ENCODE measurements around the gene NTN1.

NTN1 gene

DNA sequence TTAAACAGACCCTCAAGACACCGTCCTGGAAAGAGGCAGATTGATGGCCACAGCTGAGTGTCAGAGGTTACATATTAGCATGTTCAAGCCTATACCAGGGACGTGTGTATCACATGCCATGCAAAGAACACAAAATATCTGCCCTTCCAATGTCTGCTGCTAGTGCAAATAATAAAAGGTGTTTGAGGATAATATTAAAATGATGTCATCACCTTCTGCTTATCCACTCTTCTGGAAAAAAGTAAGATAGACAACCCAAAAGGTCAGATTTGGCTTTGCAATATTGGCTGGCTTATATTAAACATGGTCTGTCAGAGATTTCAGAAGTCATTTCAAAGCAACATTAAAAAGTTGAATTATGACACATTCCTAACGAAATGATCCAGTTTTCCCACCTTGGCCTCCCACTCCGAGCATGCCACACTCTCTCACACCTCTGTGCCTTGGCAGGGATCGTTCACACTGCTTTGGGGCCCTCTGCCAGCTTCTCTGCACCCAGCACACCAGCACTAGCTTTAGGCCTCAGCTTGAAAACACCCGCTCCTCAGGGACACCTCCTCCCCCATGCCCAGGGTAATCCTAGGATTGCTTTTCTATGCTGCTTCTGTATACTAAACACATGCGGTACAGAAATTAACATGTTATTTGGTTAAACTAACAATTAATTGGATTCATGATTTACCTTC lies 248.2 kb downstream of the NTN1 start:
- no peaks in the 10 kb centered on the region for H3K9me3 ChIP-seq (ENCODE audit: control insufficient read depth, low read length)
- H3K4me3 ChIP-seq (ENCODE audit: low read length) = no peak overlapping the region
- no peaks in the 10 kb centered on the region for H3K36me3 ChIP-seq (ENCODE audit: control insufficient read depth, insufficient read depth, low read length)
- H3K9ac ChIP-seq (ENCODE audit: low read length) = no peak overlapping the region
- no peaks in the 10 kb centered on the region for H3K4me1 ChIP-seq (ENCODE audit: control insufficient read depth, insufficient read depth, low read length)
- H3K27me3 ChIP-seq (ENCODE audit: control insufficient read depth, insufficient read depth, low read length) = no peaks in the 10 kb centered on the region

DNA sequence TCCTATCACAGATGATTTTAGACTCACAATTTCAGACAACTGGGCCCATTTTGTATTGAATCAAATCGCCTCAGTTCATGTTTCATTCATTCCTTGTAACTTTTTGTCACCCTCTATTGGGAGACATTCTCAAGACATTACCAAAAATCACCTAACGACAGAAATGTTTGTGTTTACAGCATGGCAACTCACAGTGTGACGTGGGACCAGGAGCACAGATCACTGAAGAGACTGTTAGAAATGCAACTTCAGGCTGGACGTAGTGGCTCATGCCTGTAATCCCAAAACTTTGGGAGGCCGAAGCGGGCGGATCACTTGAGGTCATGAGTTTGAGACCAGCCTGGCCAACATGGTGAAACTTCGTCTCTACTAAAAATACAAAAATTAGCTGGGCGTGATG lies 249.6 kb downstream of the NTN1 start:
- Histone ChIP-seq H3K36me3 (ENCODE audit: control insufficient read depth, insufficient read depth, low read length) (no peaks in the 10 kb centered on the region), H3K4me3 (ENCODE audit: low read length) (no peak overlapping the region), H3K4me1 (ENCODE audit: control insufficient read depth, insufficient read depth, low read length) (no peaks in the 10 kb centered on the region), H3K9me3 (ENCODE audit: control insufficient read depth, low read length) (no peaks in the 10 kb centered on the region), H3K9ac (ENCODE audit: low read length) (no peak overlapping the region), H3K27me3 (ENCODE audit: control insufficient read depth, insufficient read depth, low read length) (no peaks in the 10 kb centered on the region)

DNA sequence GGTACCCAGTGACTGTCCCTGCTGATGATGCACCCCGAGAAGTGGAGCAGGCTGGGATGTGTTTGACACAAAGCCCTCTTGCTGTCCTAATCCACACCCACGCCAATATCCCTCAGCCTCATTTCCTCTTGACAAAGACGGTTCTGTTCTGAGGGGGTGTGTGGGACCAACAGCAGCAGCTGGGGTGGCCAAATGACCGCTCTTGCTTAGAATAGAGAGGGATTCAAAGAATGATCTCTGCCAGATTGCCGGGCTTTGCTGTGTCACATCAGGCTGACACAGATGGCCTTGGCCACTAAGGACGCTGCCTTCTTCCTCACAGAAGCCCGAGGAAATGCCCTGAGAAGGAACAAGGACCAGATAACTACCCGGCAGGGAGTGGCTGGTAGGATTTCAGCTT lies 250.7 kb downstream of the NTN1 start:
- Histone ChIP-seq H3K4me1 (ENCODE audit: control insufficient read depth, insufficient read depth, low read length) (no peaks in the 10 kb centered on the region), H3K9ac (ENCODE audit: low read length) (no peak overlapping the region), H3K27me3 (ENCODE audit: control insufficient read depth, insufficient read depth, low read length) (no peaks in the 10 kb centered on the region), H3K9me3 (ENCODE audit: control insufficient read depth, low read length) (no peaks in the 10 kb centered on the region), H3K4me3 (ENCODE audit: low read length) (no peak overlapping the region), H3K36me3 (ENCODE audit: control insufficient read depth, insufficient read depth, low read length) (no peaks in the 10 kb centered on the region)

GRCh38 chr17:9272501-9273200 lies 251.3 kb downstream of the NTN1 start:
- H3K9me3 ChIP-seq (ENCODE audit: control insufficient read depth, low read length) = no peaks in the 10 kb centered on the region
- no peak overlapping the region for H3K9ac ChIP-seq (ENCODE audit: low read length)
- H3K4me3 ChIP-seq (ENCODE audit: low read length) = no peak overlapping the region
- no peaks in the 10 kb centered on the region for H3K36me3 ChIP-seq (ENCODE audit: control insufficient read depth, insufficient read depth, low read length)
- no peaks in the 10 kb centered on the region for H3K4me1 ChIP-seq (ENCODE audit: control insufficient read depth, insufficient read depth, low read length)
- no peaks in the 10 kb centered on the region for H3K27me3 ChIP-seq (ENCODE audit: control insufficient read depth, insufficient read depth, low read length)

- H3K36me3 ChIP-seq (ENCODE audit: control insufficient read depth, insufficient read depth, low read length) = no peaks in the 10 kb centered on the region
- no peaks in the 10 kb centered on the region for H3K27me3 ChIP-seq (ENCODE audit: control insufficient read depth, insufficient read depth, low read length)
- no peak overlapping the region for H3K4me3 ChIP-seq (ENCODE audit: low read length)
- no peaks in the 10 kb centered on the region for H3K9me3 ChIP-seq (ENCODE audit: control insufficient read depth, low read length)
- no peak overlapping the region for H3K9ac ChIP-seq (ENCODE audit: low read length)
- H3K4me1 ChIP-seq (ENCODE audit: control insufficient read depth, insufficient read depth, low read length) = no peaks in the 10 kb centered on the region
These were observed 252.4 kb downstream of the NTN1 start for GRCh38 chr17:9273428-9274391.

- no peak overlapping the region for H3K4me3 ChIP-seq (ENCODE audit: low read length)
- no peaks in the 10 kb centered on the region for H3K9me3 ChIP-seq (ENCODE audit: control insufficient read depth, low read length)
- H3K4me1 ChIP-seq (ENCODE audit: control insufficient read depth, insufficient read depth, low read length) = no peaks in the 10 kb centered on the region
- no peaks in the 10 kb centered on the region for H3K27me3 ChIP-seq (ENCODE audit: control insufficient read depth, insufficient read depth, low read length)
- no peaks in the 10 kb centered on the region for H3K36me3 ChIP-seq (ENCODE audit: control insufficient read depth, insufficient read depth, low read length)
- no peak overlapping the region for H3K9ac ChIP-seq (ENCODE audit: low read length)
These were observed 253.7 kb downstream of the NTN1 start for GRCh38 chr17:9274973-9275372.

- Histone ChIP-seq H3K9me3 (ENCODE audit: control insufficient read depth, low read length) (no peaks in the 10 kb centered on the region), H3K4me3 (ENCODE audit: low read length) (no peak overlapping the region), H3K4me1 (ENCODE audit: control insufficient read depth, insufficient read depth, low read length) (no peaks in the 10 kb centered on the region), H3K36me3 (ENCODE audit: control insufficient read depth, insufficient read depth, low read length) (no peaks in the 10 kb centered on the region), H3K27me3 (ENCODE audit: control insufficient read depth, insufficient read depth, low read length) (no peaks in the 10 kb centered on the region), H3K9ac (ENCODE audit: low read length) (no peak overlapping the region)
These were observed 258.6 kb downstream of the NTN1 start for GRCh38 chr17:9279893-9280292.

GRCh38 chr17:9283909-9284308 lies 262.6 kb downstream of the NTN1 start:
- H3K9me3 ChIP-seq (ENCODE audit: control insufficient read depth, low read length) = no peaks in the 10 kb centered on the region
- H3K4me1 ChIP-seq (ENCODE audit: control insufficient read depth, insufficient read depth, low read length) = no peaks in the 10 kb centered on the region
- H3K4me3 ChIP-seq (ENCODE audit: low read length) = no peak overlapping the region

GRCh38 chr17:9284884-9285283 lies 263.6 kb downstream of the NTN1 start:
- Histone ChIP-seq H3K4me1 (ENCODE audit: control insufficient read depth, insufficient read depth, low read length) (no peaks in the 10 kb centered on the region), H3K9me3 (ENCODE audit: control insufficient read depth, low read length) (no peaks in the 10 kb centered on the region), H3K27me3 (ENCODE audit: control insufficient read depth, insufficient read depth, low read length) (no peaks in the 10 kb centered on the region), H3K4me3 (ENCODE audit: low read length) (no peak overlapping the region), H3K36me3 (ENCODE audit: control insufficient read depth, insufficient read depth, low read length) (no peaks in the 10 kb centered on the region), H3K9ac (ENCODE audit: low read length) (no peak overlapping the region)

More at GRCh38 chr17:9283909-9284308, 262.6 kb downstream of the NTN1 start:
- Histone ChIP-seq H3K27me3 (ENCODE audit: control insufficient read depth, insufficient read depth, low read length) (no peaks in the 10 kb centered on the region), H3K36me3 (ENCODE audit: control insufficient read depth, insufficient read depth, low read length) (no peaks in the 10 kb centered on the region), H3K9ac (ENCODE audit: low read length) (no peak overlapping the region)

DNA sequence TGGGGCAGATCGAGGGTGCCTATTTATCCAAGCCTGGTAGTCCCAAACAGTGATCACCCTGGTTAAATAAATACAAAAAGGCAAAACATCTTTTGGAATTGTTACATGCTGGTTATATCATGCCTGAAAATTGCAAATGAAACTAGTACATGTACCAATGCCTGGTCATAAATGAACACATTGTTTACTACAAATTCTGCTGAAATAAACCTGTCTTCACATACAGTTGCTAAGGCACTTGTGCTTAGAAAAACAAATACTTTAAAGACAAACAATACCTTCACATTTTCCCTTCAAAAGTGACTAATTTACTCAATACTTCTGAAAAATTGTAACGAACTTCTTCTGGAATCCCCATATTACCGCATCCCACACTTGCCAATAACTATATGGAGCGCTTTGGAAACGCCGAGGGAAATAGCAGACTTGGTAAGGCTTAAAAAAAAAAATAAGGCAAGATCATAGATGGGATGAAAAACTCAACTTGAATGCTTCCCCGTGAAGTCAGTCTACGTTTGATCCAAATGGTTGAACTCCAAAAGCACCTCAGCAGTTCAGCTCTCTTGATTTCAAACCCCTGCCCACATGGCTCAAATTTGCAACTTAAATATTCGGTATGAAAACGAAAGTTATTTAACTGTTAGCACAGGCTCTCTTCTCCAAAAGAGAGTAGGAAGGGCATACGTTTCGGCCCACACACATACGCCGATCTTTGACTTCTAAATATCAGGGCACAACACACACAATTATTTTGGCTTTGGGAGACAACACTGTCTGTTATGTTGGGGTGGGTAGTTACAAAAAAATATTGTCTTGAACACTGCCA lies 264.5 kb downstream of the NTN1 start:
- H3K36me3 ChIP-seq (ENCODE audit: control insufficient read depth, insufficient read depth, low read length) = no peaks in the 10 kb centered on the region

DNA sequence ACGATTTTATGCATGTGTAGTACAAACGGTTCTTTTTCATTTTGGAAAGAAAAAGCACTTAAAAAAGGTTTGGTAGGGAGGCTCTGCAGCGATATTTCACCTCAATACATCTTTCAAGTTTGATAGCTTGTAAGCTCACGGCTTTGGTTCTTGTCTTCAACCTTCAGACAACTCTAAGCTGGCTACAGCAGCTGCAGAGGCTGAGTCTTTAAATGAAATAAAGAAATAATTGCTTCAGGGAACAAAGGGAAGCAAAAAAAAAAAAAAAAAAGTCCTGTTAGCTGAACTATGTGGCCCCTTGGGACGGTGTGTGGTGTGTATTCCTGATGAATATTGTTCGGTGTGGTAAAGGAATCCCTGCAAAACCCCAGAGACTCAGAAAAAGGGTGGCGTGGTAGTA lies 265.1 kb downstream of the NTN1 start:
- Histone ChIP-seq H3K36me3 (ENCODE audit: control insufficient read depth, insufficient read depth, low read length) (no peaks in the 10 kb centered on the region), H3K27me3 (ENCODE audit: control insufficient read depth, insufficient read depth, low read length) (no peaks in the 10 kb centered on the region), H3K9ac (ENCODE audit: low read length) (no peak overlapping the region), H3K4me1 (ENCODE audit: control insufficient read depth, insufficient read depth, low read length) (no peaks in the 10 kb centered on the region), H3K9me3 (ENCODE audit: control insufficient read depth, low read length) (no peaks in the 10 kb centered on the region), H3K4me3 (ENCODE audit: low read length) (no peak overlapping the region)

More for the DNA sequence above, 264.5 kb downstream of the NTN1 start:
- no peaks in the 10 kb centered on the region for H3K27me3 ChIP-seq (ENCODE audit: control insufficient read depth, insufficient read depth, low read length)
- no peak overlapping the region for H3K9ac ChIP-seq (ENCODE audit: low read length)
- no peak overlapping the region for H3K4me3 ChIP-seq (ENCODE audit: low read length)
- H3K4me1 ChIP-seq (ENCODE audit: control insufficient read depth, insufficient read depth, low read length) = no peaks in the 10 kb centered on the region
- no peaks in the 10 kb centered on the region for H3K9me3 ChIP-seq (ENCODE audit: control insufficient read depth, low read length)

Data from mucosa of stomach (tissue), 1 donor.